Inferior parietal cortex (tissue), 1 donor: ENCODE results near the gene TTPAL.

Experiments
- DNase-seq: peaks from one replicate; pipeline ENCODE4 v3.0.0-alpha.2; 2016; ENCODE audit errors: extremely low spot score

Gene TTPAL

GRCh38 chr20:44540834-44541233 lies 65.2 kb downstream of the TTPAL start:
- DNase-seq: no peak

DNA sequence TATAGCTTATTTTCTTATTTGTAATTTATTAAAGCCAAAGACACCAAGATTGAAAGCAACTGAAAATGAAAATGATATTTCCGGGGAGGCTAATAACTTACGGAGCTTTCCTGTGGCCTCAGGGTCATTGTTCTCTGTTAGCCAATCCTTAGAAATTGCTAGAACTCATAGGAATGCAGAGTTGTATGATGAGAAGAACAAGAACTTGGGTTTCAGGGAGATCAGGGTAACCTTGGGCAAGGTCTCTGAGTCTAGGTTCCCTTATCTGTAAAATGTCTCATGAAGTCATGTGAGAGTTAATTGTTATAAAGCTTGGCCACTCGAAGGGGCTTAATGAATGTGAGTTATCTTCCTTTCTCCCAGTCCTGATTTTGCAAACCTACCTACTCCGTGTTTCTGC lies 66.3 kb downstream of the TTPAL start:
- no peak for DNase-seq

GRCh38 chr20:44542890-44543289 lies 67.2 kb downstream of the TTPAL start:
- no peak for DNase-seq

- DNase-seq: no peak
Observed at GRCh38 chr20:44543358-44543757, 67.7 kb downstream of the TTPAL start.
